ENCODE results near the gene COMT. TPM values are rescaled to one million over a fixed set of nuclear protein-coding genes. Genes with fewer than 3 reads are reported as not detected.

The COMT gene
- total and polyA plus RNA-seq, 8 donors: 47.9 to 95.0 (median 62.3) TPM

DNA sequence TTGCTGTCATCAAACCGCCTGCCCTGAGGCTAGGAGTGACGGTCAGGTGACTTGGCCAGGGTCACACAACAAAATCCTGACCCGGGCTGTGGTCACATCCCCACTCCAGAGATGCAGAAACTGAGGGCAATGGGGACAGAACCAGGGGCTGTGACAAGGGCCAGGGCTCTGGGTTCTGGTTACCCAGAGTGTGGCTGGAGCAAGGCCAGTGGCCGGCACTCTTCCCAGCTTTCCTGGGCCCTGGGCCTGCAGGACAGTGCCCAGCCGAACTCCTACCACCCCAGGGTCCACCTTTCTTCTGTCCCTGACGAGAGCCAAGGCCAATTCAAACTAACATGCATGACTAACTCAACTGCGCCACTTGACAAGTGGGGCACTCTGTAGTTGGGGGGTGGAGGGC is 39.2 kb downstream of the COMT start:
- H3K27me3 ChIP-seq: no peaks in the 10 kb centered on the region
- H3K36me3 ChIP-seq: no peaks in the 10 kb centered on the region
- no peaks in the 10 kb centered on the region for H3K9me3 ChIP-seq
- DNase-seq (peak in 1 of 6 donors; percentile 38), FAIRE-seq (no peak), ATAC-seq (no peak)
- H3K27ac ChIP-seq: no peak overlapping the region
- WGBS, 2 donors: 82 to 88% methylated on average over 7 of the region's 7 CpGs
- no peak overlapping the region for H3K4me3 ChIP-seq
- peaks cover 0 to under 1% (median 0%) of the 10 kb centered on the region in 3 donors for H3K4me1 ChIP-seq
- intact Hi-C loops (cut with DNase I): no loop called here
- TF ChIP-seq, protein P1, sequence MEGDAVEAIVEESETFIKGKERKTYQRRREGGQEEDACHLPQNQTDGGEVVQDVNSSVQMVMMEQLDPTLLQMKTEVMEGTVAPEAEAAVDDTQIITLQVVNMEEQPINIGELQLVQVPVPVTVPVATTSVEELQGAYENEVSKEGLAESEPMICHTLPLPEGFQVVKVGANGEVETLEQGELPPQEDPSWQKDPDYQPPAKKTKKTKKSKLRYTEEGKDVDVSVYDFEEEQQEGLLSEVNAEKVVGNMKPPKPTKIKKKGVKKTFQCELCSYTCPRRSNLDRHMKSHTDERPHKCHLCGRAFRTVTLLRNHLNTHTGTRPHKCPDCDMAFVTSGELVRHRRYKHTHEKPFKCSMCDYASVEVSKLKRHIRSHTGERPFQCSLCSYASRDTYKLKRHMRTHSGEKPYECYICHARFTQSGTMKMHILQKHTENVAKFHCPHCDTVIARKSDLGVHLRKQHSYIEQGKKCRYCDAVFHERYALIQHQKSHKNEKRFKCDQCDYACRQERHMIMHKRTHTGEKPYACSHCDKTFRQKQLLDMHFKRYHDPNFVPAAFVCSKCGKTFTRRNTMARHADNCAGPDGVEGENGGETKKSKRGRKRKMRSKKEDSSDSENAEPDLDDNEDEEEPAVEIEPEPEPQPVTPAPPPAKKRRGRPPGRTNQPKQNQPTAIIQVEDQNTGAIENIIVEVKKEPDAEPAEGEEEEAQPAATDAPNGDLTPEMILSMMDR (IDR thresholded peaks at IDR 0.05): no peak

DNA sequence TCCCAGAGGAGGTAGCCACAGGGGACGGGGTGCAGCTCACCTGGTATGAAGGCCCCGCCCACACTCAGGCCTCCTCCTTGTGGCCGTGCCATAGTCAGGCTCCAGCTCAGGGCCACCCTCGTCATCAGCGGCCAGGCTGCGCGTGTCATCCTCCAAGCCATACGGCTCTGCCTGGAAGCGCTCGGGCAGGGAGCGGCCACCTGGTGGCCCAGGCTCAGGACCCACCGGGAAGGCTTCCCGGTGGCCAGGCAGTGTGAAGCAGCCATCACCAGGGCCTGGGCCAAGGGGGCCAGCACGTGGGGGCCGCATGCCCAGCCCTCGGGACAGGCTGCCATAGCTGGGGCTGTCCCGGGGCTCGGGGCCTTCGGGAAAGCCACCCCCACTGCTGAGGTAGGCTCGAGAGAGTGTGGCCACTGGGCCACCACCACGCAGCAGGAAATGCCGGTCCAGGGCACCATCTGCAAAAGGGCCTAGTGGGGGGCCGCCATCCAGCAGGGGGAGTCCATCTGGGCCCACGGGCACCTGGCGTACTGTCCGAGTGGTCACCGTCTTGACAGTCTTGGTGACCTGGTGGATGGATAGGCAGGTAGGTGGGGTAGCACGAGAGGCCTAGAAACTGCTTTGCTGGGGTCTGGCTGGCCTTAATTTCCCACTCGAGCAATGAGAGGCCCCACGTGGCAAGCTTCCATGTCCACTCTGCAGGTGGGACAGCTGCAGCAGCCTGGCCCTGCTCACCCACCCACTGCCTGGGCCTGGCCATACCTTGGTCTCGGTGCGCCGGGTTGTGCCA is 39.8 kb downstream of the COMT start:
- Histone ChIP-seq H3K27ac (no peak overlapping the region), H3K9me3 (no peaks in the 10 kb centered on the region), H3K27me3 (no peaks in the 10 kb centered on the region), H3K4me1 (peaks cover 0 to 6% (median 3%) of the 10 kb centered on the region in 3 donors), H3K4me3 (no peak overlapping the region), H3K36me3 (no peaks in the 10 kb centered on the region)
- TF ChIP-seq, protein P1 (IDR thresholded peaks at IDR 0.05): no peak
- FAIRE-seq (no peak), ATAC-seq (no peak), DNase-seq (peak in 2 of 6 donors; percentile 28 to 72)
- intact Hi-C loops (cut with DNase I): no loop called here
- 92 to 94% methylated on average over 31 to 33 of the region's 33 CpGs for WGBS, 2 donors

DNA sequence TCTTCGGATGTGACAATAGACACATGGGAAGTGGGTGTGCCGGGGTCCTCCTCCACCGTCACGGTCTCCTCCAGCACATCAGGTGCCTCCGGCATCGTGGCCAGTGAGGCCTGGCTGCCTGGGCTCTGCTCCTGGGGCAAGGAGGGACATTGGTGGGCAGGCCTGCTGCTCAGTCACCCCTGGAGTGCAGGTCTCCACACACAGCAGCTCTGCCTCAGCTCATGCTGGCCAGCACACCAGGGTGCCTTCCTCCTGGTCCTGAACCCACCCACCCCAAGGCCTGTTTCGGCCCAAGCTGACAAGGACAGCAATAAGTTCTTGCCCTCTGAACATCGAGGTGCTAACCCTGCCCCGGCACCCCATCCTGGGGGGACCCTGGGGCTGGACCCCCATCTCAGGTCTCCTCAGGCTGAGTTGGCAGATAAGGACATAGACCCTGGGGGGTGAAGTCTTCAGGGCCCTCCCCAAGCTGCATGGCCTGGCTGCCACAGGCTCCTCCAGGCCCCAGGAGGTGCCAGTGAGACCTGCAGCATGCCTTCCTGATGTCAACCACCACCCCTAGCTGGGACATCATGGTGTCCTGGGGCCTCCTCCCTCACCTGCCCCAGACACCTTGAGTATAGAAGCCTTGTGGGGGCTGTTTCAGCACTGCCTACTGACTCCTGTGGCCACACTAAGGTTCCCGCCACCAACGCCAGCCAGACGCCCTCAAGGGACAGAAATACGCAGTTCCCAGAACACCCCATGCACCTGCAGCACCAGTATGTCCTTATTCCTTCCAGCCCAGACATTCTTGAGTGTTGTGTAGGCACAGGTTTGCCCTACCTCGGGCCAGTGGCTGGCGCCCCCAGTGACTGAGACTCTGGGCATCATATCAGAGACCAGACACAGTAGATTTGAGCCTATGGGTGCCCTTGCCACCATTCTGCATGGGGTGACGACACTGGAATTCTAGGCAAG is 40.7 kb downstream of the COMT start:
- Histone ChIP-seq H3K4me3 (no peak overlapping the region), H3K27ac (no peak overlapping the region), H3K9me3 (no peaks in the 10 kb centered on the region), H3K36me3 (no peaks in the 10 kb centered on the region), H3K27me3 (no peaks in the 10 kb centered on the region), H3K4me1 (peaks cover 0 to 7% (median 5%) of the 10 kb centered on the region in 3 donors)
- WGBS, 2 donors: 94 to 96% methylated on average over 16 of the region's 16 CpGs
- no peak for FAIRE-seq
- intact Hi-C loops (cut with DNase I): no loop called here
- ATAC-seq: no peak
- TF ChIP-seq, protein P1 (IDR thresholded peaks at IDR 0.05): no peak
- peak in 3 of 6 donors; percentile 18 to 67 (median 35) for DNase-seq

DNA sequence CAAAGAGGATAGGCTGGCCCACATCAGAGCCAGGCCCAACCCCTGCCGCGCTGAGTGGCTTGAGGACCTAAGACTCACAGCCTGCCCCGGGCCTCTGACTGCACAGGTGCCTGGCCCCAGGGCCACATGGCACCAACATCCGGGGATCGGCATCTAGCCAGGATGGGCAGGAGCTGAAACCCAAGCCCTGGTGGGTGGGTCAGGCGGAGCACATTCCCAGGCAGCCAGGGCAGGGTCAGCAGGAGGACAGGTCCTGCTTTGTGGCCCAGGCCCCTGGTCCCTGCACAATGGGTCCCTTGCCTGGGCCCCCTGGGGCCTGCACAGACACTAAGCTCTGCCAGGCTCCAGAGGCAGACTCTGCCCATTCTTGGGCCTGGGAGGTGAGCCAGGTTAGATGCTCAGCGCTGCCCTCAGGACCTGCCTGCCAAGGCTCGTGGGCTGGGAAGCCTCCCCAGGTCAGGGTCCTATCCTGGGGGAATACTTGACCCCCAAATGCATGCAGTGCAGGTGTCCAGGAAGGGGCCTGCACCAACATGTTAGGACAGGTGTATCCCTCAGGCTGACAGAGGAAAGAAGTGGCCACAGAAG is 41.5 kb downstream of the COMT start:
- DNase-seq (peak in 3 of 6 donors; percentile 23 to 62 (median 50)), ATAC-seq (no peak), FAIRE-seq (no peak)
- peaks cover 0 to 7% (median 5%) of the 10 kb centered on the region in 3 donors for H3K4me1 ChIP-seq
- TF ChIP-seq, protein P1 (IDR thresholded peaks at IDR 0.05): no peak
- no peaks in the 10 kb centered on the region for H3K9me3 ChIP-seq
- H3K27me3 ChIP-seq: no peaks in the 10 kb centered on the region
- WGBS, 2 donors: 94 to 99% methylated on average over 8 of the region's 8 CpGs
- intact Hi-C loops (cut with DNase I): no loop called here
- no peak overlapping the region for H3K4me3 ChIP-seq
- no peaks in the 10 kb centered on the region for H3K36me3 ChIP-seq
- H3K27ac ChIP-seq: no peak overlapping the region
